HG03103 (cell line): ENCODE measurements around the gene SALL3.

Experiments used
- ATAC-seq: cut with Tn5 transposase; IDR thresholded peaks from one replicate; pipeline ENCODE4 v1.9.1; 2021; ENCODE audit warnings: low read depth; ENCODE audit not compliant: unreplicated experiment

The SALL3 gene

GRCh38 chr18:78998371-78999071 lies 18.9 kb downstream of the SALL3 start:
- ATAC-seq = no peak

- ATAC-seq = no peak
Measured at GRCh38 chr18:78999939-79000338, 20.3 kb downstream of the SALL3 start.

GRCh38 chr18:79000997-79001396 lies 21.4 kb downstream of the SALL3 start:
- no peak for ATAC-seq

GRCh38 chr18:79005653-79006052 lies 26.0 kb downstream of the SALL3 start:
- no peak for ATAC-seq

- no peak for ATAC-seq
Measured at GRCh38 chr18:79006106-79006795, 26.6 kb downstream of the SALL3 start.

GRCh38 chr18:79007440-79007839 lies 27.8 kb downstream of the SALL3 start:
- no peak for ATAC-seq

GRCh38 chr18:79008356-79008940 lies 28.8 kb downstream of the SALL3 start:
- ATAC-seq = no peak

- no peak for ATAC-seq
Measured at GRCh38 chr18:79010802-79011201, 31.2 kb downstream of the SALL3 start.

- no peak for ATAC-seq
Measured at GRCh38 chr18:79011300-79011870, 31.8 kb downstream of the SALL3 start.

- ATAC-seq = no peak
Measured at GRCh38 chr18:79013869-79014268, 34.3 kb downstream of the SALL3 start.

GRCh38 chr18:79018911-79019310 lies 39.3 kb downstream of the SALL3 start:
- ATAC-seq = no peak

- ATAC-seq = no peak
Measured at GRCh38 chr18:79019881-79020280, 40.3 kb downstream of the SALL3 start.

- ATAC-seq = no peak
Measured at GRCh38 chr18:79022603-79023002, 43.0 kb downstream of the SALL3 start.

- no peak for ATAC-seq
Measured at GRCh38 chr18:79026491-79026890, 46.9 kb downstream of the SALL3 start.

GRCh38 chr18:79030680-79031079 lies 51.1 kb downstream of the SALL3 start:
- no peak for ATAC-seq

- ATAC-seq = no peak
Measured at GRCh38 chr18:79042276-79042675, 62.7 kb downstream of the SALL3 start.

GRCh38 chr18:79043288-79043687 lies 63.7 kb downstream of the SALL3 start:
- ATAC-seq = no peak

GRCh38 chr18:79046522-79046921 lies 66.9 kb downstream of the SALL3 start:
- no peak for ATAC-seq

- ATAC-seq = no peak
Measured at GRCh38 chr18:79047556-79048244, 68.1 kb downstream of the SALL3 start.

- ATAC-seq = no peak
Measured at GRCh38 chr18:79048245-79048632, 68.6 kb downstream of the SALL3 start.

- no peak for ATAC-seq
Measured at GRCh38 chr18:79049506-79049905, 69.9 kb downstream of the SALL3 start.
